Right lobe of liver (tissue), 4 donors: Measurements from ENCODE around the gene CEMP1.
"Not testable (repeated sequence)": the region's sequence is repeated elsewhere in the genome, so short reads cannot be mapped to it uniquely, and the experiment has no call there.

Experiments
- POLR2A ChIP-seq: fragments of 450-650 bp; IDR thresholded peaks from one replicate; pipeline ENCODE4 v1.6.1; 2017; ENCODE audit warnings: antibody characterized with exemption, mild to moderate bottlenecking
- TF ChIP-seq, protein P1 (sequence below), 4 donors: fragments of 200-600 bp in 3 of 4; fragments of 450-650 bp in 1 of 4; IDR thresholded peaks; one replicate each; pipeline versions ENCODE4 v1.5.1 to v1.8.0; 2016 to 2022; ENCODE audit warnings: antibody characterized with exemption in 4 of 4, mild to moderate bottlenecking in 2 of 4
- donor health status: DM: no; HTN: no; CAD: no.
- donor health status: DM: no; HTN: no; CAD: no.
- donor health status: DM: no; HTN: yes; CAD: no.

DNA sequence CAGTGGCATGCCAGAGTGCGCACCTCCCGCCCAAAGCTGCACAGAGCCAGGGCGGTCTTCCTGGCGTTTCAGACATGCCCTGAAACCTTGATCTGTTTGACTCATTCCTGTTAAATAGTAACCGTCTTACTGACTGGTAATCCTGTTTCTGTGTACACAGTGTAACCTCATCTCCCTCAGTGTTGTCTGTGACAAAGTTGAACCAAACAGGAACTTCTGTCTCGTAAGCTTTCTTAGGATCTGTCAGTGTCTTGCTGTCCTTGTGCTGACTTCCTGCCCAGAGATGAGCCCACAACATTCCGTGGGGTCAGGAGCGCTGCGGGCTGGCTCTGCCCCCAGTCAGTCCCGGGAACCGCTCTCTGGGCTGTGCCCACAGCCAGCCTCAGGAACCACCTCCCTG lies 37.4 kb upstream of the CEMP1 start:
- TF ChIP-seq, protein P1, sequence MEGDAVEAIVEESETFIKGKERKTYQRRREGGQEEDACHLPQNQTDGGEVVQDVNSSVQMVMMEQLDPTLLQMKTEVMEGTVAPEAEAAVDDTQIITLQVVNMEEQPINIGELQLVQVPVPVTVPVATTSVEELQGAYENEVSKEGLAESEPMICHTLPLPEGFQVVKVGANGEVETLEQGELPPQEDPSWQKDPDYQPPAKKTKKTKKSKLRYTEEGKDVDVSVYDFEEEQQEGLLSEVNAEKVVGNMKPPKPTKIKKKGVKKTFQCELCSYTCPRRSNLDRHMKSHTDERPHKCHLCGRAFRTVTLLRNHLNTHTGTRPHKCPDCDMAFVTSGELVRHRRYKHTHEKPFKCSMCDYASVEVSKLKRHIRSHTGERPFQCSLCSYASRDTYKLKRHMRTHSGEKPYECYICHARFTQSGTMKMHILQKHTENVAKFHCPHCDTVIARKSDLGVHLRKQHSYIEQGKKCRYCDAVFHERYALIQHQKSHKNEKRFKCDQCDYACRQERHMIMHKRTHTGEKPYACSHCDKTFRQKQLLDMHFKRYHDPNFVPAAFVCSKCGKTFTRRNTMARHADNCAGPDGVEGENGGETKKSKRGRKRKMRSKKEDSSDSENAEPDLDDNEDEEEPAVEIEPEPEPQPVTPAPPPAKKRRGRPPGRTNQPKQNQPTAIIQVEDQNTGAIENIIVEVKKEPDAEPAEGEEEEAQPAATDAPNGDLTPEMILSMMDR (IDR thresholded peaks at IDR 0.05): not testable (repeated sequence)
- not testable (repeated sequence) for TF ChIP-seq POLR2A
